RWPE2 (cell line): Measurements from ENCODE around the gene RALB.

Experiments used
- ATAC-seq: fragments of 200-7000 bp; cut with Tn5 transposase; 3 replicates; pipeline ENCODE4 v1.9.1; 2021; ENCODE audit warnings: low read depth
- DNase-seq: peaks from one replicate; pipeline ENCODE4 v3.0.0-alpha.2; 2020; ENCODE audit warnings: low spot score
- H3K27ac ChIP-seq: fragments of 450-650 bp; 2 replicates; pipeline ENCODE4 v1.5.1; 2017; ENCODE audit warnings: mild to moderate bottlenecking; ENCODE audit not compliant: poor library complexity, severe bottlenecking
- H3K27me3 ChIP-seq: fragments of 250-450 bp; sonication (Bioruptor Pico); 2 replicates; pipeline ENCODE4 v1.5.1; 2021; ENCODE audit warnings: mild to moderate bottlenecking, moderate library complexity; ENCODE audit not compliant: insufficient read depth, poor library complexity, severe bottlenecking
- H3K36me3 ChIP-seq: fragments of 250-450 bp; sonication (Bioruptor Pico); 2 replicates; pipeline ENCODE4 v1.5.1; 2020; ENCODE audit warnings: low read depth, mild to moderate bottlenecking, moderate library complexity
- H3K4me1 ChIP-seq: fragments of 250-450 bp; sonication (Bioruptor Pico); 2 replicates; pipeline ENCODE4 v1.5.1; 2021; ENCODE audit warnings: mild to moderate bottlenecking, moderate library complexity; ENCODE audit not compliant: insufficient read depth, poor library complexity, severe bottlenecking
- H3K4me3 ChIP-seq: fragments of 250-450 bp; sonication (Bioruptor Pico); 2 replicates; pipeline ENCODE4 v1.5.1; 2021; ENCODE audit warnings: mild to moderate bottlenecking, moderate library complexity; ENCODE audit not compliant: severe bottlenecking
- H3K9me3 ChIP-seq: fragments of 250-450 bp; sonication (Bioruptor Pico); 2 replicates; pipeline ENCODE4 v1.5.1; 2021; ENCODE audit warnings: mild to moderate bottlenecking, moderate library complexity; ENCODE audit not compliant: severe bottlenecking
- TF ChIP-seq, protein P1 (sequence below): fragments of 450-650 bp; IDR thresholded peaks from one replicate; pipeline ENCODE4 v1.5.1; 2017; ENCODE audit warnings: mild to moderate bottlenecking, moderate library complexity; ENCODE audit not compliant: poor library complexity, severe bottlenecking

The RALB gene

GRCh38 chr2:120301284-120301683, 48.6 kb downstream of the RALB start:
- Histone ChIP-seq H3K27me3 (no peaks in the 10 kb centered on the region), H3K27ac (no peak overlapping the region), H3K4me1 (no peaks in the 10 kb centered on the region), H3K36me3 (peaks cover under 1% of the 10 kb centered on the region; the same call in 1 of the 2 replicates), H3K4me3 (no peak overlapping the region), H3K9me3 (no peaks in the 10 kb centered on the region)
- DNase-seq (no peak), ATAC-seq (no peak)
- TF ChIP-seq, protein P1, sequence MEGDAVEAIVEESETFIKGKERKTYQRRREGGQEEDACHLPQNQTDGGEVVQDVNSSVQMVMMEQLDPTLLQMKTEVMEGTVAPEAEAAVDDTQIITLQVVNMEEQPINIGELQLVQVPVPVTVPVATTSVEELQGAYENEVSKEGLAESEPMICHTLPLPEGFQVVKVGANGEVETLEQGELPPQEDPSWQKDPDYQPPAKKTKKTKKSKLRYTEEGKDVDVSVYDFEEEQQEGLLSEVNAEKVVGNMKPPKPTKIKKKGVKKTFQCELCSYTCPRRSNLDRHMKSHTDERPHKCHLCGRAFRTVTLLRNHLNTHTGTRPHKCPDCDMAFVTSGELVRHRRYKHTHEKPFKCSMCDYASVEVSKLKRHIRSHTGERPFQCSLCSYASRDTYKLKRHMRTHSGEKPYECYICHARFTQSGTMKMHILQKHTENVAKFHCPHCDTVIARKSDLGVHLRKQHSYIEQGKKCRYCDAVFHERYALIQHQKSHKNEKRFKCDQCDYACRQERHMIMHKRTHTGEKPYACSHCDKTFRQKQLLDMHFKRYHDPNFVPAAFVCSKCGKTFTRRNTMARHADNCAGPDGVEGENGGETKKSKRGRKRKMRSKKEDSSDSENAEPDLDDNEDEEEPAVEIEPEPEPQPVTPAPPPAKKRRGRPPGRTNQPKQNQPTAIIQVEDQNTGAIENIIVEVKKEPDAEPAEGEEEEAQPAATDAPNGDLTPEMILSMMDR, result no peak

GRCh38 chr2:120302301-120302700, 49.6 kb downstream of the RALB start:
- no peaks in the 10 kb centered on the region for H3K9me3 ChIP-seq
- H3K27ac ChIP-seq, result no peak overlapping the region
- no peaks in the 10 kb centered on the region for H3K36me3 ChIP-seq
- H3K27me3 ChIP-seq, result no peaks in the 10 kb centered on the region
- H3K4me1 ChIP-seq, result no peaks in the 10 kb centered on the region
- DNase-seq (no peak), ATAC-seq (no peak)
- H3K4me3 ChIP-seq, result no peak overlapping the region
- TF ChIP-seq, protein P1, result no peak

DNA sequence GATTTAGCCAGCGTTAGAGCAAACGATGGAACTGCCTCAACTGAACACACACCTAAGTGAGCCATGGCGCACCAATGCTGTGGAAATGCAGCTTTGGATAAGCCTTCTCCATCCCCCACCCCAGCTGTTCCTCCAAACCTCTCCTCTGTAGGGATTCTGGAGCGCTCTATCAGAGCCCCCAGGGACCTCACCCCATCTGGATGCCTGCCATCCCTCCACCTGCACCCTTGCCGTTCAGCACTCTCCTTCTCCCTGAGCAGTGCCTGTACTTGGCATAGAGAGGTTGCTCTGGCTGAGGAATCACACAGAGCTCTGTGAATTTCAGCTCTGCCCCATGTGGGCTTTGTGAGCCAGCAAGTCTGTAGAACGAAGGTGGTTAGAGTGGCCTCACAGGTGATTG, 50.5 kb downstream of the RALB start:
- no peak overlapping the region for H3K27ac ChIP-seq
- H3K4me3 ChIP-seq, result no peak overlapping the region
- TF ChIP-seq, protein P1, result no peak
- no peaks in the 10 kb centered on the region for H3K9me3 ChIP-seq
- no peaks in the 10 kb centered on the region for H3K27me3 ChIP-seq
- DNase-seq (no peak), ATAC-seq (no peak)
- H3K36me3 ChIP-seq, result no peaks in the 10 kb centered on the region
- no peaks in the 10 kb centered on the region for H3K4me1 ChIP-seq

DNA sequence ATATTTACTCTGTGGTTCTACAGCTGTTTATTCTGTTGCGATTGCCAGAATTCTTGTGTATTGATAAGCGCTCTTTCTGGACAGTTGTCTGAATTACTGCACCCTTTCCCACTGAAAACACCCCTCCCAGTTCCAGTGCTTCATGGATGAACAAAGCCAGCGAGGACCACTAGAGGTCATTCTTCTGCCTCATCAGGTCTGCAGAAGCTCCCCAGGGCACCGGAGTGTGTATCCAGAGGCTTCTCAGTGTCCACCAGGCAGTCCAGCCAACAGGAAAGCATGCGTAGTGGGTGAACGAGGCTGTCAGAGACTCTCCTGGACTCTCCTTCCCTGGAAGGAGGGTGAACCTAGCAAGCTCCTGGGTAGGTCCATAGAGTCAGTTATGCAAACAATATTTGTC, 52.6 kb downstream of the RALB start:
- no peak for DNase-seq
- Histone ChIP-seq H3K27me3 (no peaks in the 10 kb centered on the region), H3K4me1 (no peaks in the 10 kb centered on the region)

DNA sequence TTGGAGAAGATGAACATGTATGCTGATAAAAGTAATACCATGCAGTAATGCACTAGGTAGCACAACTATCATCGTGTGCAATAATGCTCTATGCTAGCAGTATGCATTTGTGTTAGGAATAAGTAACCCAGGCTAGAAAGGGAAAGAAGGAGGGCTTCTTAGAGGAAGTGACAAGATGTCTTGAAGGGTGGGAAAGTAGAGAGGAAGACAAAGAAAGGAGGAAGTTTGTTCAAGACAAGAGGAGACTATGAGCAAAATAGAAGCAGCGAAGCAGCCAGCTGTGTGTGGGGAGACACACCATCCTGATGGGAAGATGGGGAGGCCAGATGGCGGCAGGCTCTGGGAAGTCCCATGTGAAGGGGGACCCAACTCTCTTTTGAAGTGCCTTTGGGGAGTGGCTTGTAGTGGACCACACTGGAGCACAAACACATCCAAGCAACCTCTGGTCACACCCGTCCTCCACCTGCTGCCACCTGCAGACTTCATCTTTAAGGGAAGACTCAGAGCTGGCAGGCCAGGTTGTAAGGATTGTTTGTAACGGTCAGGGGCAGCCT, 53.4 kb downstream of the RALB start:
- no peak overlapping the region for H3K27ac ChIP-seq
- no peak for DNase-seq

More for the DNA sequence above, 52.6 kb downstream of the RALB start:
- no peak for ATAC-seq
- no peaks in the 10 kb centered on the region for H3K36me3 ChIP-seq
- TF ChIP-seq, protein P1, result peak; percentile 36
- H3K27ac ChIP-seq, result no peak overlapping the region
- H3K4me3 ChIP-seq, result no peak overlapping the region
- H3K9me3 ChIP-seq, result no peaks in the 10 kb centered on the region

More for the DNA sequence above, 53.4 kb downstream of the RALB start:
- Histone ChIP-seq H3K4me3 (no peak overlapping the region), H3K36me3 (no peaks in the 10 kb centered on the region), H3K4me1 (no peaks in the 10 kb centered on the region), H3K27me3 (no peaks in the 10 kb centered on the region), H3K9me3 (no peaks in the 10 kb centered on the region)
- no peak for ATAC-seq
- TF ChIP-seq, protein P1, result no peak
